ENCODE measurements around the gene ZNF219. TPM values are rescaled to one million over a fixed set of nuclear protein-coding genes. Genes with fewer than 3 reads are reported as not detected.

The ZNF219 gene
- total and polyA plus RNA-seq, 10 of the 15 experiments (the other 5 are each of a cell fraction or from before 2014, with no cell fraction given) = 0.16 to 6.4 (median 1.9) TPM

DNA sequence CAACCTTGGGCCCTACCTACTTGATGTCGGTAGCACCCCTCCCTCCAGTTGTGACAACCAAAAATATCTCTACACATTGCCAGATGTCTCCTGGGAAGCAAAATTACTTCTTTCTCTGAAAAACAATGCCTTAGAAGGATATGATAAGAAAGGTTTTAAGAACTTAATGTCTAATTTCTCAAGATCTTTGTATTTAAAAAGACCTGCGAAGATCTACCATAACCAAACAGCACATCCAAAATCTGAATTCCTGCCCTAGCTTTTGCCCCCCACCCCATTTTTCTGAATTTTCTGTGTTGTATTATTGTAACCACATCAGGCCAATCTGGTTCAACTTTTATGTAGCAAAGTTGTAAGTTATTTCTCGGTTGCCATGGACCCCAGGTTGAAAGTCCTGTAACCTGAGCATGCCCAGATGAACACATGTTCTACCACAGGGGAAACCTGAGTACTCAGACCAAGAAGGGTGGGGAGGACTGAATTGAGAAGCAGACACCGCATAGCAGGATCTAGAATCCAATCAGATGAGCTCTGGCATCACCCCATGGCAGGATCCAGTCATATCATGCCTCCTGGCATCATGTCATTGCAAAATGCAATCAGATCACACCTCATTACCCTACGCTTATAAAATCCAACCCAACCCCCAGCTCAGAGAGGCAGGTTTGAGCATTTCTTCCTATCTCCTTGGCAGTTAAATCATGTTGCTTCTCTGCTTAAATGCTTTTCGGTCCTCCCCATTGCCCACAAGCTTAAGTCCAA is 11.1 kb upstream of the ZNF219 start (continued):
- TF ChIP-seq, protein P1, sequence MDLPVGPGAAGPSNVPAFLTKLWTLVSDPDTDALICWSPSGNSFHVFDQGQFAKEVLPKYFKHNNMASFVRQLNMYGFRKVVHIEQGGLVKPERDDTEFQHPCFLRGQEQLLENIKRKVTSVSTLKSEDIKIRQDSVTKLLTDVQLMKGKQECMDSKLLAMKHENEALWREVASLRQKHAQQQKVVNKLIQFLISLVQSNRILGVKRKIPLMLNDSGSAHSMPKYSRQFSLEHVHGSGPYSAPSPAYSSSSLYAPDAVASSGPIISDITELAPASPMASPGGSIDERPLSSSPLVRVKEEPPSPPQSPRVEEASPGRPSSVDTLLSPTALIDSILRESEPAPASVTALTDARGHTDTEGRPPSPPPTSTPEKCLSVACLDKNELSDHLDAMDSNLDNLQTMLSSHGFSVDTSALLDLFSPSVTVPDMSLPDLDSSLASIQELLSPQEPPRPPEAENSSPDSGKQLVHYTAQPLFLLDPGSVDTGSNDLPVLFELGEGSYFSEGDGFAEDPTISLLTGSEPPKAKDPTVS (IDR thresholded peaks at IDR 0.05; ENCODE audit: low read depth, low read length) = no peak
- TF ChIP-seq SMAD5 (IDR thresholded peaks at IDR 0.05; ENCODE audit: low read depth) (no peak), HDGF (IDR thresholded peaks at IDR 0.05) (no peak), ZBED1 (IDR thresholded peaks at IDR 0.05; ENCODE audit: borderline replicate concordance) (no peak), NRF1 (conservative IDR thresholded peaks at IDR 0.05; ENCODE audit: low read depth, low read length) (no peak), NFIC (IDR thresholded peaks at IDR 0.05; ENCODE audit: low read depth, low read length) (peak; percentile 29; the same call in 1 of the 2 replicates), TCF12 (IDR thresholded peaks at IDR 0.05; ENCODE audit: low read depth, low read length) (no peak), SIX5 (IDR thresholded peaks at IDR 0.05; ENCODE audit: low read depth, low read length, severe bottlenecking) (no peak), ZSCAN29 (IDR thresholded peaks at IDR 0.05) (no peak), BMI1 (IDR thresholded peaks at IDR 0.05; ENCODE audit: borderline replicate concordance) (no peak), PML (IDR thresholded peaks at IDR 0.05; ENCODE audit: low read length) (no peak), CREM (IDR thresholded peaks at IDR 0.05; ENCODE audit: low read depth) (peak; percentile 75; the same call in 1 of the 2 replicates), HCFC1 (IDR thresholded peaks at IDR 0.05; ENCODE audit: low read length) (no peak), RUNX3 (IDR thresholded peaks at IDR 0.05; ENCODE audit: low read length) (peak; percentile 89), SRF (IDR thresholded peaks at IDR 0.05; ENCODE audit: low read depth in 2 of 2, low read length in 2 of 2) (peak in 1 of 2 experiments; percentile 37; a peak in 1 of 4 replicates), SIN3A (IDR thresholded peaks at IDR 0.05; ENCODE audit: low read depth, low read length) (no peak), SMC3 (IDR thresholded peaks at IDR 0.05; ENCODE audit: borderline replicate concordance, low read length) (no peak), YBX1 (IDR thresholded peaks at IDR 0.05) (no peak), LARP7 (IDR thresholded peaks at IDR 0.05) (no peak)
- TF ChIP-seq, protein P2, sequence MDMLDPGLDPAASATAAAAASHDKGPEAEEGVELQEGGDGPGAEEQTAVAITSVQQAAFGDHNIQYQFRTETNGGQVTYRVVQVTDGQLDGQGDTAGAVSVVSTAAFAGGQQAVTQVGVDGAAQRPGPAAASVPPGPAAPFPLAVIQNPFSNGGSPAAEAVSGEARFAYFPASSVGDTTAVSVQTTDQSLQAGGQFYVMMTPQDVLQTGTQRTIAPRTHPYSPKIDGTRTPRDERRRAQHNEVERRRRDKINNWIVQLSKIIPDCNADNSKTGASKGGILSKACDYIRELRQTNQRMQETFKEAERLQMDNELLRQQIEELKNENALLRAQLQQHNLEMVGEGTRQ (IDR thresholded peaks at IDR 0.05; ENCODE audit: borderline replicate concordance, low read depth, low read length) = no peak
- TF ChIP-seq, protein P3, sequence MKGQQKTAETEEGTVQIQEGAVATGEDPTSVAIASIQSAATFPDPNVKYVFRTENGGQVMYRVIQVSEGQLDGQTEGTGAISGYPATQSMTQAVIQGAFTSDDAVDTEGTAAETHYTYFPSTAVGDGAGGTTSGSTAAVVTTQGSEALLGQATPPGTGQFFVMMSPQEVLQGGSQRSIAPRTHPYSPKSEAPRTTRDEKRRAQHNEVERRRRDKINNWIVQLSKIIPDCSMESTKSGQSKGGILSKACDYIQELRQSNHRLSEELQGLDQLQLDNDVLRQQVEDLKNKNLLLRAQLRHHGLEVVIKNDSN (IDR thresholded peaks at IDR 0.05; ENCODE audit: borderline replicate concordance, extremely low read length, insufficient read depth, low read depth, low read length) = no peak
- TF ChIP-seq, protein P4, sequence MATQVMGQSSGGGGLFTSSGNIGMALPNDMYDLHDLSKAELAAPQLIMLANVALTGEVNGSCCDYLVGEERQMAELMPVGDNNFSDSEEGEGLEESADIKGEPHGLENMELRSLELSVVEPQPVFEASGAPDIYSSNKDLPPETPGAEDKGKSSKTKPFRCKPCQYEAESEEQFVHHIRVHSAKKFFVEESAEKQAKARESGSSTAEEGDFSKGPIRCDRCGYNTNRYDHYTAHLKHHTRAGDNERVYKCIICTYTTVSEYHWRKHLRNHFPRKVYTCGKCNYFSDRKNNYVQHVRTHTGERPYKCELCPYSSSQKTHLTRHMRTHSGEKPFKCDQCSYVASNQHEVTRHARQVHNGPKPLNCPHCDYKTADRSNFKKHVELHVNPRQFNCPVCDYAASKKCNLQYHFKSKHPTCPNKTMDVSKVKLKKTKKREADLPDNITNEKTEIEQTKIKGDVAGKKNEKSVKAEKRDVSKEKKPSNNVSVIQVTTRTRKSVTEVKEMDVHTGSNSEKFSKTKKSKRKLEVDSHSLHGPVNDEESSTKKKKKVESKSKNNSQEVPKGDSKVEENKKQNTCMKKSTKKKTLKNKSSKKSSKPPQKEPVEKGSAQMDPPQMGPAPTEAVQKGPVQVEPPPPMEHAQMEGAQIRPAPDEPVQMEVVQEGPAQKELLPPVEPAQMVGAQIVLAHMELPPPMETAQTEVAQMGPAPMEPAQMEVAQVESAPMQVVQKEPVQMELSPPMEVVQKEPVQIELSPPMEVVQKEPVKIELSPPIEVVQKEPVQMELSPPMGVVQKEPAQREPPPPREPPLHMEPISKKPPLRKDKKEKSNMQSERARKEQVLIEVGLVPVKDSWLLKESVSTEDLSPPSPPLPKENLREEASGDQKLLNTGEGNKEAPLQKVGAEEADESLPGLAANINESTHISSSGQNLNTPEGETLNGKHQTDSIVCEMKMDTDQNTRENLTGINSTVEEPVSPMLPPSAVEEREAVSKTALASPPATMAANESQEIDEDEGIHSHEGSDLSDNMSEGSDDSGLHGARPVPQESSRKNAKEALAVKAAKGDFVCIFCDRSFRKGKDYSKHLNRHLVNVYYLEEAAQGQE (IDR thresholded peaks at IDR 0.05; ENCODE audit: low read depth, low read length) = no peak
